Keratinocyte (primary cell): Measurements from ENCODE around the gene AASS. TPM values are rescaled to one million over a fixed set of nuclear protein-coding genes. Genes with fewer than 3 reads are reported as not detected.

Experiments used
- DNase-seq: peaks from one replicate; pipeline ENCODE4 v3.0.0-alpha.2; 2011; ENCODE audit warnings: low read depth, missing footprints, low spot score
- FAIRE-seq: peaks from 2 replicates; lab custom pipeline; 2011; peaks lifted over from hg19 to GRCh38; lab: Jason Lieb, UNC
- H2AFZ ChIP-seq: 2 replicates; pipeline ENCODE4 v1.6.0; 2012; ENCODE audit warnings: low read length, control low read depth, inconsistent platforms; ENCODE audit not compliant: control insufficient read depth
- H3K27ac ChIP-seq: 2 replicates; pipeline ENCODE4 v1.5.1; 2011; ENCODE audit warnings: low read length; ENCODE audit not compliant: control insufficient read depth, insufficient read depth
- H3K27me3 ChIP-seq: 3 replicates; pipeline ENCODE4 v1.6.0; 2011; ENCODE audit warnings: low read length; ENCODE audit not compliant: control insufficient read depth, insufficient read depth; ENCODE audit errors: extremely low read depth
- H3K36me3 ChIP-seq, 2 experiments: 2 replicates in 1 of 2; 3 replicates in 1 of 2; pipeline ENCODE4 v1.5.1; 2011; ENCODE audit warnings: low read length in 2 of 2, mild to moderate bottlenecking in 1 of 2; ENCODE audit not compliant: control insufficient read depth in 2 of 2, insufficient read depth in 2 of 2; ENCODE audit errors: extremely low read depth in 1 of 2
- H3K4me1 ChIP-seq: 3 replicates; pipeline ENCODE4 v1.5.1; 2011; ENCODE audit warnings: low read length; ENCODE audit not compliant: control insufficient read depth, insufficient read depth; ENCODE audit errors: extremely low read depth
- H3K4me2 ChIP-seq: 3 replicates; pipeline ENCODE4 v1.6.0; 2011; ENCODE audit warnings: low read depth, low read length; ENCODE audit not compliant: control insufficient read depth, insufficient read depth; ENCODE audit errors: extremely low read depth
- H3K4me3 ChIP-seq, 3 experiments: fragments of 200-600 bp in 1 of 3; sonication (generic) in 1 of 3; 2 replicates in 2 of 3; 3 replicates in 1 of 3; pipeline ENCODE4 v1.5.1; 2011 to 2016; ENCODE audit warnings: low read length in 3 of 3, mild to moderate bottlenecking in 3 of 3, control low read depth in 2 of 3, inconsistent platforms in 1 of 3, low read depth in 1 of 3, mixed read lengths in 1 of 3, mixed run types in 1 of 3, moderate library complexity in 1 of 3; ENCODE audit not compliant: control insufficient read depth in 2 of 3, insufficient read depth in 2 of 3; ENCODE audit errors: extremely low read depth in 1 of 3
- H3K79me2 ChIP-seq: 2 replicates; pipeline ENCODE4 v1.6.0; 2012; ENCODE audit warnings: low read length; ENCODE audit not compliant: control insufficient read depth, insufficient read depth
- H3K9ac ChIP-seq: 3 replicates; pipeline ENCODE4 v1.6.0; 2011; ENCODE audit warnings: low read length; ENCODE audit not compliant: control insufficient read depth, insufficient read depth; ENCODE audit errors: extremely low read depth
- H3K9me1 ChIP-seq: 3 replicates; pipeline ENCODE4 v1.6.0; 2011; ENCODE audit warnings: low read length; ENCODE audit not compliant: control insufficient read depth, insufficient read depth; ENCODE audit errors: extremely low read depth
- H3K9me3 ChIP-seq: 2 replicates; pipeline ENCODE4 v1.5.1; 2012; ENCODE audit warnings: low read depth, low read length; ENCODE audit not compliant: control insufficient read depth
- H4K20me1 ChIP-seq: 3 replicates; pipeline ENCODE4 v1.6.0; 2011; ENCODE audit warnings: low read length; ENCODE audit not compliant: control insufficient read depth, insufficient read depth; ENCODE audit errors: extremely low read depth
- CTCF ChIP-seq, 3 experiments: IDR thresholded peaks in 1 of 3; conservative IDR thresholded peaks in 1 of 3; optimal IDR thresholded peaks in 1 of 3; 2 replicates in 2 of 3; 3 replicates in 1 of 3; pipeline versions ENCODE3 to v1.5.1; 2011; ENCODE audit warnings: low read length in 3 of 3, mild to moderate bottlenecking in 3 of 3, moderate library complexity in 2 of 3, control low read depth in 1 of 3, inconsistent platforms in 1 of 3; ENCODE audit not compliant: insufficient read depth in 2 of 3; ENCODE audit errors: extremely low read depth in 1 of 3
- EZH2 ChIP-seq: IDR thresholded peaks from one replicate; pipeline ENCODE4 v1.6.1; 2012; ENCODE audit warnings: inconsistent platforms, mild to moderate bottlenecking, low read length, moderate library complexity
- dilution Hi-C: fragments of 300-500 bp; cut with MboI; formaldehyde crosslinking; loops from one replicate; pipeline ENCODE4 v1.7.0; 2020; ENCODE audit warnings: low sequenced_read_pairs; ENCODE audit not compliant: extremely low pct_ligation_motif_present
- polyA plus RNA-seq, 5 experiments: library from polyadenylated mRNA; depleted of rRNA in 3 of 5; stranded (reverse) in 3 of 5; stranded (forward) in 1 of 5; unstranded in 1 of 5; fragments of >200 nt; gene quantifications; 1 replicate in 1 of 5; 2 replicates in 3 of 5; 3 replicates in 1 of 5; pipeline versions ENCODE4 v1.2.1 to v1.2.3, GENCODE V29; 2011 to 2012; ENCODE audit warnings: missing spikeins in 2 of 5, low read depth in 1 of 5, low replicate concordance in 1 of 5

Gene AASS
- polyA plus RNA-seq, 1 donor (not counting 4 experiments of a cell fraction or from before 2014, with no cell fraction given), result 10.3 TPM

- peaks cover 3 to 6% of the 10 kb centered on the region in 2 experiments for H3K36me3 ChIP-seq
- no peaks in the 10 kb centered on the region for H3K27me3 ChIP-seq
- H3K4me1 ChIP-seq, result no peaks in the 10 kb centered on the region
- H2AFZ ChIP-seq, result no peak overlapping the region
- H3K79me2 ChIP-seq, result no peaks in the 10 kb centered on the region
- DNase-seq (no peak), FAIRE-seq (no peak)
- H3K4me2 ChIP-seq, result no peak overlapping the region
- TF ChIP-seq CTCF (optimal IDR thresholded peaks at IDR 0.05 in 1 of 3, IDR thresholded peaks at IDR 0.05 in 1 of 3, conservative IDR thresholded peaks at IDR 0.05 in 1 of 3; ENCODE audit: extremely low read depth in 1 of 3, insufficient read depth in 2 of 3, low read length in 3 of 3) (no peak), EZH2 (no peak)
- H3K27ac ChIP-seq, result no peak overlapping the region
- no peak overlapping the region for H3K9ac ChIP-seq
- dilution Hi-C loops, result no loop called here
- H4K20me1 ChIP-seq, result no peaks in the 10 kb centered on the region
- no peaks in the 10 kb centered on the region for H3K9me1 ChIP-seq
- H3K9me3 ChIP-seq, result no peaks in the 10 kb centered on the region
- H3K4me3 ChIP-seq, result no peak overlapping the region
Observed at GRCh38 chr7:122072924-122073599, 71.0 kb downstream of the AASS start.

GRCh38 chr7:122072272-122072671 lies 71.8 kb downstream of the AASS start:
- dilution Hi-C loops, result no loop called here
- Histone ChIP-seq H4K20me1 (no peaks in the 10 kb centered on the region), H3K9ac (no peak overlapping the region), H3K9me3 (no peaks in the 10 kb centered on the region), H3K4me1 (no peaks in the 10 kb centered on the region), H2AFZ (no peak overlapping the region), H3K79me2 (no peaks in the 10 kb centered on the region), H3K4me3 (no peak overlapping the region), H3K36me3 (peaks cover under 1% of the 10 kb centered on the region in 2 experiments), H3K27me3 (no peaks in the 10 kb centered on the region), H3K4me2 (no peak overlapping the region), H3K9me1 (no peaks in the 10 kb centered on the region), H3K27ac (no peak overlapping the region)
- TF ChIP-seq EZH2 (no peak), CTCF (optimal IDR thresholded peaks at IDR 0.05 in 1 of 3, IDR thresholded peaks at IDR 0.05 in 1 of 3, conservative IDR thresholded peaks at IDR 0.05 in 1 of 3; ENCODE audit: extremely low read depth in 1 of 3, insufficient read depth in 2 of 3, low read length in 3 of 3) (no peak)
- no peak for FAIRE-seq
- DNase-seq, result no peak
